ENCODE data around the gene DDB1.

The DDB1 gene

GRCh38 chr11:61342207-61342803 is 9.4 kb upstream of the DDB1 start:
- Mint-ChIP-seq H3K9me3 (no peaks in the 10 kb centered on the region), H3K4me1 (peaks cover under 1% of the 10 kb centered on the region), H3K27ac (no peak overlapping the region), H3K4me3 (no peak overlapping the region), H3K36me3 (ENCODE audit: low read depth) (peaks cover 24% of the 10 kb centered on the region), H3K27me3 (ENCODE audit: low read depth, poor library complexity) (no peaks in the 10 kb centered on the region)
- DNase-seq: no peak
- no peak for TF ChIP-seq CTCF (IDR thresholded peaks at IDR 0.05)

GRCh38 chr11:61341706-61342105 is 8.8 kb upstream of the DDB1 start:
- H3K4me3 Mint-ChIP-seq: no peak overlapping the region

DNA sequence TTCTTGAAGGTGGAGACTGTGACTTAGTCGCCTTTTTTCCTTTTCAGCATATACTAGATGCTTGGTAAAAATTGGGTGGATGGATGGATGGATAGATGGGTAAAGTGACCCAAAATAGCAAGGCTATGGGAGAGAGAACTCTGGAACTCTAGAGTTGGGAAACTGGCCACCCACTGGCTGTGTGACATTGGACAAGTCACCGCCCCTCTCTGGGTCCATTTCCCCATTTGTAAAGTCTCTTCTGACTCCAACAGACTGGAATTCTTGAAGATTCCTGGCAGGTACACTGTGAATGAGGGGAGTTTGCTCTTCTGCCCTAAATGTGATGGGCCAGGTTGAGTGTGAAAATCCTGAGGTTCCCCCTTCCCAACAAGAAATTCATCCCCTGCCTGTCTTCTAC is 8.1 kb upstream of the DDB1 start:
- Mint-ChIP-seq H3K4me3 (no peak overlapping the region), H3K27me3 (ENCODE audit: low read depth, poor library complexity) (no peaks in the 10 kb centered on the region), H3K4me1 (peaks cover 14% of the 10 kb centered on the region), H3K27ac (no peak overlapping the region), H3K36me3 (ENCODE audit: low read depth) (peaks cover 24% of the 10 kb centered on the region), H3K9me3 (no peaks in the 10 kb centered on the region)
- DNase-seq: no peak
- TF ChIP-seq CTCF (IDR thresholded peaks at IDR 0.05): no peak

More at GRCh38 chr11:61341706-61342105, 8.8 kb upstream of the DDB1 start:
- Mint-ChIP-seq H3K9me3 (no peaks in the 10 kb centered on the region), H3K36me3 (ENCODE audit: low read depth) (peaks cover 24% of the 10 kb centered on the region), H3K4me1 (peaks cover 6% of the 10 kb centered on the region), H3K27ac (no peak overlapping the region), H3K27me3 (ENCODE audit: low read depth, poor library complexity) (no peaks in the 10 kb centered on the region)
- TF ChIP-seq CTCF (IDR thresholded peaks at IDR 0.05): no peak
- no peak for DNase-seq

DNA sequence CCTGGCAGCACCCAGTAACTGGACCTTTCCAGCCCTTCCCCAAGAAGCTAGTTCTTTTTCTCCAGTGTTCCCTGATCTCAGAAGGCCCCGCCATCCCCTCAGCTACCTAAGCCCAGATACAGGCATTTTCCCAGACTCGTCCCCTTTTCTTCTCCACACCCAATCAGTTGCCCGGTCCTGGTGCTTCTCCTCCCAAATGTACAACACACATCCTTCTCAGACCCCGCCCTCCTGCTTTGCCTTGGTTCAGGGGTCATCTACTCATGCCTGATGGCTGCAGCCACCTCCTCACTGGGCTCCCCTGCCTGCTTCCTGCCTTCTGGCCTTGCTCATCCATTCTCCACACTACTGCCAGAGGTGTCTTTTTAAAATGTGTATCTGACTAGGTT is 6.6 kb upstream of the DDB1 start:
- H3K27me3 Mint-ChIP-seq (ENCODE audit: low read depth, poor library complexity): no peaks in the 10 kb centered on the region
- no peak overlapping the region for H3K4me3 Mint-ChIP-seq
- H3K4me1 Mint-ChIP-seq: peaks cover 25% of the 10 kb centered on the region
- H3K9me3 Mint-ChIP-seq: no peaks in the 10 kb centered on the region
- H3K36me3 Mint-ChIP-seq (ENCODE audit: low read depth): peaks cover 24% of the 10 kb centered on the region
- no peak for DNase-seq
- no peak overlapping the region for H3K27ac Mint-ChIP-seq
- TF ChIP-seq CTCF (IDR thresholded peaks at IDR 0.05): no peak

DNA sequence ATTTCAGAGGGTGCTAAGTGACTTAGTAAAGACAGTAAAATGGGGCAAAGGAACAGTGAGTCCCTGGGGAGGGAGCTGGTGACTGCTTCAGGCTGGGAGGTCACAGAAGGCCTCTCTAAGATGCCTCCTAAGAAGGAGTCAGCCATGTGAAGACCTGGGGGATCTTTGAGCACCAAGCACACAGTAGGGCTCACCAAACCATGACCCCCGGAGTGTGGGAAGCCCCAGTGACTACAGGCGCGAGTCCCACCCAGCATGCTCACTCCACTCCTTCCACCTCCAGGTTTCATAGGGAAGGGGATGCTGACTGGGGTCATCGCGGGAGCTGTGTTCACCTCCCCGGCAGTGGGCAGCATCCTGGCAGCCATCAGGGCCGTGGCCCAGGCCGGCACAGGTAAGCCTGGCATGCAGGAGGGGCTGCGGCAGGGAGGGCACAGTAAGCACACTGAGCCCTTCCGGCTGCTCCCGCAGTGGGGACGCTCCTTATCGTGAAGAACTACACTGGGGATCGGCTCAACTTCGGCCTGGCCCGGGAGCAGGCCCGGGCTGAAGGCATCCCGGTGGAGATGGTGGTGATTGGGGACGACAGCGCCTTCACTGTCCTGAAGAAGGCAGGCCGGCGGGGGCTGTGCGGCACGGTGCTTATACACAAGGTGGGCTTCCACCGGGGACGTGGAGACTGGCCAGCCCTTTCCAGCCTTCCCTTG is 6.0 kb upstream of the DDB1 start:
- no peak overlapping the region for H3K27ac Mint-ChIP-seq
- H3K4me1 Mint-ChIP-seq: peaks cover 31% of the 10 kb centered on the region
- DNase-seq: no peak
- H3K36me3 Mint-ChIP-seq (ENCODE audit: low read depth): peaks cover 24% of the 10 kb centered on the region
- H3K9me3 Mint-ChIP-seq: no peaks in the 10 kb centered on the region
- no peak overlapping the region for H3K4me3 Mint-ChIP-seq
- no peak for TF ChIP-seq CTCF (IDR thresholded peaks at IDR 0.05)
- H3K27me3 Mint-ChIP-seq (ENCODE audit: low read depth, poor library complexity): no peaks in the 10 kb centered on the region
